HepG2 (cell line): ENCODE data around the gene PRPSAP1. TPM values are rescaled to one million over a fixed set of nuclear protein-coding genes. Genes with fewer than 3 reads are reported as not detected.
A peak's percentile ranks its signal among the peaks of the same experiment; 100 is the strongest.

Experiments used
- ATRX ChIP-seq: sonication (generic); formaldehyde crosslinking; IDR thresholded peaks from 2 replicates; pipeline ENCODE4 v1.4.0; 2020; ENCODE audit warnings: missing genetic modification reagents, borderline replicate concordance
- E2F2 ChIP-seq: sonication (generic); formaldehyde crosslinking; IDR thresholded peaks from 2 replicates; pipeline ENCODE4 v1.4.0; 2020; ENCODE audit warnings: missing genetic modification reagents, borderline replicate concordance
- ELF1 ChIP-seq: sonication (generic); formaldehyde crosslinking; IDR thresholded peaks from 2 replicates; pipeline ENCODE4 v1.4.0; 2020; ENCODE audit warnings: missing genetic modification reagents
- ERF ChIP-seq: IDR thresholded peaks from 2 replicates; pipeline ENCODE4 v1.6.1; 2018; ENCODE audit warnings: missing biosample characterization, missing genetic modification reagents
- FOXA3 ChIP-seq: IDR thresholded peaks from 2 replicates; pipeline ENCODE4 v1.6.1; 2016; ENCODE audit warnings: missing genetic modification reagents, missing compliant biosample characterization
- JARID2 ChIP-seq: sonication (generic); formaldehyde crosslinking; IDR thresholded peaks from 2 replicates; pipeline ENCODE4 v1.8.1; 2023; ENCODE audit warnings: missing genetic modification reagents, inconsistent platforms; ENCODE audit not compliant: insufficient replicate concordance
- PAXIP1 ChIP-seq: sonication (generic); formaldehyde crosslinking; conservative IDR thresholded peaks from 2 replicates; pipeline ENCODE4 v1.4.0; 2020; ENCODE audit warnings: mild to moderate bottlenecking, missing genetic modification reagents, moderate library complexity
- RBM39 ChIP-seq: fragments of 200-400 bp; formaldehyde crosslinking; IDR thresholded peaks from one replicate; pipeline ENCODE4 v1.6.1; 2018; ENCODE audit warnings: antibody characterized with exemption, mild to moderate bottlenecking, low read depth, low read length; ENCODE audit not compliant: poor library complexity, severe bottlenecking
- SP2 ChIP-seq: sonication (generic); formaldehyde crosslinking; IDR thresholded peaks from 2 replicates; pipeline ENCODE4 v1.5.1; 2020; ENCODE audit warnings: mild to moderate bottlenecking, missing genetic modification reagents
- TEAD2 ChIP-seq: sonication (generic); formaldehyde crosslinking; IDR thresholded peaks from 2 replicates; pipeline ENCODE4 v1.9.0; 2021; ENCODE audit warnings: missing genetic modification reagents
- ZHX2 ChIP-seq, 2 experiments: sonication (generic) in 1 of 2; formaldehyde crosslinking in 1 of 2; IDR thresholded peaks; 2 replicates each; pipeline versions ENCODE4 v1.6.1 to v1.9.0; 2014 to 2022; ENCODE audit warnings: antibody characterized with exemption in 1 of 2, borderline replicate concordance in 1 of 2, inconsistent platforms in 1 of 2, low read depth in 1 of 2, missing genetic modification reagents in 1 of 2
- ZNF274 ChIP-seq: sonication (generic); formaldehyde crosslinking; IDR thresholded peaks from 2 replicates; pipeline ENCODE4 v1.5.1; 2020; ENCODE audit warnings: mild to moderate bottlenecking, missing genetic modification reagents
- ZNF367 ChIP-seq: sonication (generic); formaldehyde crosslinking; IDR thresholded peaks from 2 replicates; pipeline ENCODE4 v1.4.0; 2020; ENCODE audit warnings: missing genetic modification reagents, borderline replicate concordance
- ZNF44 ChIP-seq: sonication (generic); formaldehyde crosslinking; IDR thresholded peaks from 2 replicates; pipeline ENCODE4 v1.5.1; 2020; ENCODE audit warnings: mild to moderate bottlenecking, missing genetic modification reagents
- ZNF543 ChIP-seq: sonication (generic); formaldehyde crosslinking; IDR thresholded peaks from 2 replicates; pipeline ENCODE4 v1.4.0; 2020; ENCODE audit warnings: mild to moderate bottlenecking, missing genetic modification reagents
- ZNF749 ChIP-seq: sonication (generic); formaldehyde crosslinking; IDR thresholded peaks from 2 replicates; pipeline ENCODE4 v1.8.0; 2022; ENCODE audit warnings: mild to moderate bottlenecking, missing genetic modification reagents, moderate library complexity, borderline replicate concordance
- ZNF784 ChIP-seq: sonication (generic); formaldehyde crosslinking; IDR thresholded peaks from 2 replicates; pipeline ENCODE4 v1.5.1; 2020; ENCODE audit warnings: missing genetic modification reagents, mild to moderate bottlenecking, borderline replicate concordance
- polyA plus RNA-seq, 8 experiments: library from polyadenylated mRNA; depleted of rRNA in 3 of 8; stranded (reverse) in 7 of 8; unstranded in 1 of 8; fragments of >200 nt; fragmentation: Illumina TruSeq in 4 of 8; extraction: Trizol in 4 of 8; gene quantifications; 2 replicates each; pipeline versions ENCODE4 v1.2.1 to v1.2.3, GENCODE V29; 2011 to 2016; ENCODE audit warnings: low read depth in 4 of 8, missing spikeins in 1 of 8, mixed read lengths in 1 of 8; ENCODE audit not compliant: insufficient read depth in 1 of 8
- total RNA-seq, 5 experiments: library from RNA; depleted of rRNA; stranded (reverse); fragments of >200 nt; fragmentation: Illumina TruSeq; extraction: Trizol; gene quantifications; 2 replicates each; pipeline ENCODE4 v1.2.3, GENCODE V29; 2016; ENCODE audit warnings: low read depth in 1 of 5

The PRPSAP1 gene
- total and polyA plus RNA-seq, 2 of the 13 experiments (the other 11 are each of a cell fraction or from before 2014, with no cell fraction given), result 91.1 to 314 TPM

- TF ChIP-seq ZHX2 (IDR thresholded peaks at IDR 0.05; ENCODE audit: low read depth), result peak; percentile 94
- TF ChIP-seq ZHX2 (CRISPR knock-in tag; IDR thresholded peaks at IDR 0.05; ENCODE audit: borderline replicate concordance), result peak; percentile 91
- peak; percentile 78 for TF ChIP-seq PAXIP1 (CRISPR knock-in tag)
- peak; percentile 95 for TF ChIP-seq ZNF543 (CRISPR knock-in tag)
- TF ChIP-seq TEAD2 (CRISPR knock-in tag), result 0 out of 2 replicates have a peak, but pooled peaks have one; percentile 78
- TF ChIP-seq ZNF274, result peak; percentile 96
- TF ChIP-seq ERF, result peak; percentile 95
- no peak for TF ChIP-seq JARID2 (CRISPR knock-in tag)
- peak; percentile 94 for TF ChIP-seq ZNF367 (CRISPR knock-in tag)
- TF ChIP-seq ELF1, result peak; percentile 83
- TF ChIP-seq RBM39, result peak; percentile 58
- TF ChIP-seq ZNF784 (CRISPR knock-in tag), result peak; percentile 95; the same call in 1 of the 2 replicates
- TF ChIP-seq ATRX (CRISPR knock-in tag), result no peak
- peak; percentile 95 for TF ChIP-seq E2F2 (CRISPR knock-in tag)
- no peak; the same call in 1 of the 2 replicates for TF ChIP-seq SP2
- peak; percentile 94 for TF ChIP-seq ZNF44
- peak; percentile 63 for TF ChIP-seq FOXA3
- TF ChIP-seq ZNF749 (CRISPR knock-in tag), result peak; percentile 93
Measured at GRCh38 chr17:76353599-76354316, at the start of gene PRPSAP1 (continued).
